ENCODE results near the gene POLR3B.

DNA sequence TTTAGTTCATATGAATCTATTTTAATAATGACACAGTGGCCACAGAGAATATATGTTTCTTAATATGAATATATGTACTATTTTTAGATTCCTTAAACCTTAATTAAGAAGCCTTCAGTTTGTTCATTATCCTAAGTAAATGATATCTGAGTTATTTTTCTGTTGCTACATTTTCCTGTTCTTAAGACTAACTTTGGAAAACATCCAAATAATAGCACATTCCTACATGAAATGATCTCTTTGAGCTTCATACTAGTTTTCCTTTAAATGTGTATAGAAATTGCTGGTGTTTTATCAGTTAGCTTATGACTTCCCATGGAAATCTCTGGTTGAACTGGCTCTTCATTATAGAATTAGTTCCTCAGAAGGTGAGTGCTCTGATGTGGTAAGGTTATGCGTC, 72.1 kb downstream of the POLR3B start:
- no peak for TF ChIP-seq GABPA (IDR thresholded peaks at IDR 0.05; ENCODE audit: low read depth)
- TF ChIP-seq, protein P1, sequence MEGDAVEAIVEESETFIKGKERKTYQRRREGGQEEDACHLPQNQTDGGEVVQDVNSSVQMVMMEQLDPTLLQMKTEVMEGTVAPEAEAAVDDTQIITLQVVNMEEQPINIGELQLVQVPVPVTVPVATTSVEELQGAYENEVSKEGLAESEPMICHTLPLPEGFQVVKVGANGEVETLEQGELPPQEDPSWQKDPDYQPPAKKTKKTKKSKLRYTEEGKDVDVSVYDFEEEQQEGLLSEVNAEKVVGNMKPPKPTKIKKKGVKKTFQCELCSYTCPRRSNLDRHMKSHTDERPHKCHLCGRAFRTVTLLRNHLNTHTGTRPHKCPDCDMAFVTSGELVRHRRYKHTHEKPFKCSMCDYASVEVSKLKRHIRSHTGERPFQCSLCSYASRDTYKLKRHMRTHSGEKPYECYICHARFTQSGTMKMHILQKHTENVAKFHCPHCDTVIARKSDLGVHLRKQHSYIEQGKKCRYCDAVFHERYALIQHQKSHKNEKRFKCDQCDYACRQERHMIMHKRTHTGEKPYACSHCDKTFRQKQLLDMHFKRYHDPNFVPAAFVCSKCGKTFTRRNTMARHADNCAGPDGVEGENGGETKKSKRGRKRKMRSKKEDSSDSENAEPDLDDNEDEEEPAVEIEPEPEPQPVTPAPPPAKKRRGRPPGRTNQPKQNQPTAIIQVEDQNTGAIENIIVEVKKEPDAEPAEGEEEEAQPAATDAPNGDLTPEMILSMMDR (IDR thresholded peaks at IDR 0.05; ENCODE audit: insufficient read depth, low read length), result no peak
- TF ChIP-seq POLR2AphosphoS5 (IDR thresholded peaks at IDR 0.05; ENCODE audit: low read depth), result no peak
- TF ChIP-seq, protein P2, sequence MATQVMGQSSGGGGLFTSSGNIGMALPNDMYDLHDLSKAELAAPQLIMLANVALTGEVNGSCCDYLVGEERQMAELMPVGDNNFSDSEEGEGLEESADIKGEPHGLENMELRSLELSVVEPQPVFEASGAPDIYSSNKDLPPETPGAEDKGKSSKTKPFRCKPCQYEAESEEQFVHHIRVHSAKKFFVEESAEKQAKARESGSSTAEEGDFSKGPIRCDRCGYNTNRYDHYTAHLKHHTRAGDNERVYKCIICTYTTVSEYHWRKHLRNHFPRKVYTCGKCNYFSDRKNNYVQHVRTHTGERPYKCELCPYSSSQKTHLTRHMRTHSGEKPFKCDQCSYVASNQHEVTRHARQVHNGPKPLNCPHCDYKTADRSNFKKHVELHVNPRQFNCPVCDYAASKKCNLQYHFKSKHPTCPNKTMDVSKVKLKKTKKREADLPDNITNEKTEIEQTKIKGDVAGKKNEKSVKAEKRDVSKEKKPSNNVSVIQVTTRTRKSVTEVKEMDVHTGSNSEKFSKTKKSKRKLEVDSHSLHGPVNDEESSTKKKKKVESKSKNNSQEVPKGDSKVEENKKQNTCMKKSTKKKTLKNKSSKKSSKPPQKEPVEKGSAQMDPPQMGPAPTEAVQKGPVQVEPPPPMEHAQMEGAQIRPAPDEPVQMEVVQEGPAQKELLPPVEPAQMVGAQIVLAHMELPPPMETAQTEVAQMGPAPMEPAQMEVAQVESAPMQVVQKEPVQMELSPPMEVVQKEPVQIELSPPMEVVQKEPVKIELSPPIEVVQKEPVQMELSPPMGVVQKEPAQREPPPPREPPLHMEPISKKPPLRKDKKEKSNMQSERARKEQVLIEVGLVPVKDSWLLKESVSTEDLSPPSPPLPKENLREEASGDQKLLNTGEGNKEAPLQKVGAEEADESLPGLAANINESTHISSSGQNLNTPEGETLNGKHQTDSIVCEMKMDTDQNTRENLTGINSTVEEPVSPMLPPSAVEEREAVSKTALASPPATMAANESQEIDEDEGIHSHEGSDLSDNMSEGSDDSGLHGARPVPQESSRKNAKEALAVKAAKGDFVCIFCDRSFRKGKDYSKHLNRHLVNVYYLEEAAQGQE (IDR thresholded peaks at IDR 0.05; ENCODE audit: insufficient replicate concordance, low read depth), result no peak
